ENCODE results near the gene PTPRN2.

Gene PTPRN2

GRCh38 chr7:158576050-158576762 lies 11.4 kb downstream of the PTPRN2 start:
- no peak for DNase-seq (ENCODE audit: low spot score)

GRCh38 chr7:158574308-158575036 lies 13.2 kb downstream of the PTPRN2 start:
- DNase-seq (ENCODE audit: low spot score) = no peak

- DNase-seq (ENCODE audit: low spot score) = no peak
Measured at GRCh38 chr7:158573310-158573709, 14.3 kb downstream of the PTPRN2 start.

- no peak for DNase-seq (ENCODE audit: low spot score)
Measured at GRCh38 chr7:158572000-158572828, 15.4 kb downstream of the PTPRN2 start.

DNA sequence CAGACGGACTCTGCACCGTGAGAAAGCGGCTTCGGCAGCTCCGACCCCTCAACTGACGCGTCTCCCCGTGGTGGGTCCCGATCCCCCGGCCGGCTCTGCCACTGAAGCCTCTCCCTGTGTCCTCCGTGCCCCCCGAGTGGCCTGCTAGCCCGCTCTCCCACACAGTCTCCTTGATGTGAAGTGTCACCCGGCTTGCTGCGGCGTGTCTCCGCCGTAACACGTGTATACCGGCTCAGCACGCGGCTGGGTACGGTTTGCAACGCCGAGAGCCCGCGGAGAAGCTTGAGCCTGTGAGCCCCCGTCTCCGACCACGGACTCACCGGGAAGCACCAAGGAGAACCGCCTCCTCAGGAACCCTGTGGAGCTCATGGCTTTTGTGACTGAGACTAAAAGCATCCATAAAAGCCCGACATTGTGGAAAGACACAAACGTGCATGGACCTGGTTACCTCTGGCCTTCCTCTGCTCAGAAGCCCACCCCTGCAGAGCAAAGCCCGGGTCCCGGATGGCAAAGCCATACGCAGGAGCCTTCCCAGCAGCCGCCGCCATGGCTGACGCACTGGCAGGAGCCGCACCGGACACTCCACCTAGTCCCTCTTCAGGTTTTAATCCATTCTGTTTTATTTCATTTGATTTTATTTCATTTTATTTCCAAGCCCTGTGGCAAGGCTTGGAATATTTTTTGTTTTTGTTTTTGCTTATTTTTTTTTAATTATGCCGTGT lies 17.0 kb downstream of the PTPRN2 start:
- no peak for DNase-seq (ENCODE audit: low spot score)

GRCh38 chr7:158569858-158570323 lies 17.7 kb downstream of the PTPRN2 start:
- no peak for DNase-seq (ENCODE audit: low spot score)

- DNase-seq (ENCODE audit: low spot score) = no peak
Measured at GRCh38 chr7:158568974-158569857, 18.4 kb downstream of the PTPRN2 start.

DNA sequence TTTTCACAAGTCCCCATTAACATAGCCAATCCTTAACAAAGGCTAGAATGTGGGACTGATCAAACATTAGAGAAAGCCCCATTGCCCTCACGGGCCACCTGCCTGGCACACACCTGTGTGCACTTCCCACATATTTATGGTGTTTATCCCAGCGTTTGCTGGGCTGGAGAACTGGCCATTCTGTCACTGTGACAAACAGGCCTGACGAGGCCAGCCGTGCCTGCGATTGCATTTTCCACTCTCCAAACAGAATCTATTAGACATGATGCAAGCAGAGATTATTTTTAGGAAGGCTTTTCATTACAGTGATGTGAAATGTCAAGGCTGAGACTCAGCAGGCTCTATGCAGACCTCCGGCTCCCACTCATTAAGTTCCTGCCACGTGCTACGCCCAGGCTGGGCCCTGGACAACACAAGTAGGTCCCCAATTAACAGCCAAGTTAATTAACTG lies 20.4 kb downstream of the PTPRN2 start:
- no peak for DNase-seq (ENCODE audit: low spot score)

- DNase-seq (ENCODE audit: low spot score) = no peak
Measured at GRCh38 chr7:158564663-158565035, 23.0 kb downstream of the PTPRN2 start.

DNA sequence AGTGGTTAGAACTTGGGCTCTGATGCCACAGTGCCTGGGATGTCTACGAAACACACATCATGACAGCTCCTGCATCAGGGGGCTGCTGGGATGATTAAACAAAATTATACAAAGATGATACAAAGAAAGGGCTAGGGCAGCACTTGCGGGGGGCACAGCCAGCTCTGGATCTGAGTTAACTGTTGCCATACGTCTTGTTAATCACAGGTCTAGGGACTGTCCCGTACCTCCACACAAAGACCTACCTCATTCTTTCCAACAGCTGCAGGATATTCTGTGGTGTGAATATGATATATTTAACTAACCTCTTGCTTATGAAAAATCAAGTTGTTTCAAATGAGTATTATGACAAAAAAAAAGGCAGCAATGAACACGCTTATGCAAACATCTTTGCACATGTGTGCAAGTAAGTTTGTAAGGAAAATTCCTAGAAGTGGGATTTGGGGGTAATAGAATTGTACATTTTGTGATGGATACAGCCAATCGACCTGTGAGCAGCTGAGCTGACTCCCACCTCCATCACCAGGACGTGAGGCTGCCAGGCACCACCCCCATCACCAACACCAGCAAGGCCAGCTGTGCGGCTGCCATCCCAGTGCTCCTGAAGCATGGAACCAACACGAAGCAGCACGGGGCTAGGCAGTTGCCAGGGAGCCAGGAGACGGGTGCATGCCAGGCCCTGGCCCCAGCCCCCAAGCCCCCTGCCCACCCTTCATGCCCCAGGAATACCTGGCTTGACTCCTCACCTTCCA lies 23.5 kb downstream of the PTPRN2 start:
- no peak for DNase-seq (ENCODE audit: low spot score)

GRCh38 chr7:158563051-158563450 lies 24.6 kb downstream of the PTPRN2 start:
- no peak for DNase-seq (ENCODE audit: low spot score)

DNA sequence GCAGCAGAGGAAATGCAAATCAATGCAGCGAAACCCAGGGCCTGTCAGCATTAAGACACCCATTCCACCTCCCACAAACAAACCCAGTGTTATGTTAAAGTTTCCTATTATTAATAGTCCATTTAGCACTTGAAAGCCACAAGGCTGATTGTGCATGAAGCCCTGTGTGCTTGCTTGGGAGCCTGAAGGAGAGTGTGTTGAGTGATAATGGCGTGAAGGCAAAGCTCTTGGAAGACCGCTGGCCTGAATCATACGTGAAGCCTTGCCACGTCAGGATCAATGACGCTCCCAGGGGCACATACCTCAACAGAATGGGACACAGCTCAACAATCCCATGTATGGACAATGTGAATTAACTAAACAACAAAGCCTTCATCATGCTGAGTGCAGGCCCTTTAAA lies 25.1 kb downstream of the PTPRN2 start:
- no peak for DNase-seq (ENCODE audit: low spot score)

- no peak for DNase-seq (ENCODE audit: low spot score)
Measured at GRCh38 chr7:158561659-158562058, 26.0 kb downstream of the PTPRN2 start.

DNA sequence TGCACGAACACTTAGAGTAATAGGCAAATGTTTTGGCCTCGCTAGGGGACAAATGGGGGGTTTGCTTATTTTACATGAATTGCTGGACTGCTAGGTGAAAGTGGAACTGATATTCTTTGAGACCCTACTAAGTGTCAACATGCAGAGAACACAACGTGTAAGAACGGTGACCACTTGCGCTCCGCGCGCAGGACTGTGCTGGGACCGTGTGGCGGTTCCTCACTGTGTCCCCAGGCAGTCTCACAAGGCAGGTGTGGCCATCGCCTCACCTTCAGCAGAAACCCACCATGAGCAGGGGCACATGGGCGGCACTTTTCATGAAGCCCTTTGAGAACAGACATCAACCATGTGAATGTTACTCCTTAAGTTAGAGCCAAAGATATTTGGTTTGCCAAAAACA lies 27.2 kb downstream of the PTPRN2 start:
- no peak for DNase-seq (ENCODE audit: low spot score)

- DNase-seq (ENCODE audit: low spot score) = no peak
Measured at GRCh38 chr7:158559356-158559755, 28.3 kb downstream of the PTPRN2 start.

DNA sequence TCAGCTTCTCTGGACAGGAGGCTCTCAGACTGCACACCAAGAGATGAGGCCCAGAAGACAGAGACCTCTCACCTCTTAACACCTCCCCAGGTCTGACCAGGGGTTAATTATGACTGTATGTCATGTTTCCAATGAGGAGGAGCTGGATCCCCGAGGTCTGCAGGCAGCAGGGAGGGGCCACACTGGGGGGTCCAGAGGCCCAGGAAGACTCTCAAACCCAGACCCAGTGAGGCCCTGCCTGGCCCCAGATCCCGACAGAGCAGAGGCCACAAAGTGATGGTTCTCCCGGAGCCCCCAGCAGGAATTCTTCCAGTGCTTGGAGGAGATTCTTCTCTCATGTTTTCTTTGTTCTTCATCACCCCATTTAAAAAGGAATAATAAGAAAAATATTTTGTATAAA lies 28.8 kb downstream of the PTPRN2 start:
- DNase-seq (ENCODE audit: low spot score) = no peak

DNA sequence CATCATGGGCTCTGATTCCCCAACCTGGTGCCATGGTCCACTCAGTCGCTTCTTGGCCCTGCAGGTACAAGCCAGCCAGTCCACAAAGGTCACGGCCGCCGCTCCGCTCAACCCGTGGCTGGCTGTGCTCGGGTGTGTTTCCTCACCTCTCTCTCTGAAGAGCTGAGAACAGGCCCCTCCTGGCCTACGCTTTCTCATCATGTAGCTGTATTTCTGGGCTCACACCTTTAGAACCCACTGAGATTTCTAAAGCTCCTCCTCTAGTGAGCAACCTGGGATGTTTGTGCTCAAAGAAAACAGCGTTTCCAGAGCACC lies 30.2 kb downstream of the PTPRN2 start:
- DNase-seq (ENCODE audit: low spot score) = no peak

DNA sequence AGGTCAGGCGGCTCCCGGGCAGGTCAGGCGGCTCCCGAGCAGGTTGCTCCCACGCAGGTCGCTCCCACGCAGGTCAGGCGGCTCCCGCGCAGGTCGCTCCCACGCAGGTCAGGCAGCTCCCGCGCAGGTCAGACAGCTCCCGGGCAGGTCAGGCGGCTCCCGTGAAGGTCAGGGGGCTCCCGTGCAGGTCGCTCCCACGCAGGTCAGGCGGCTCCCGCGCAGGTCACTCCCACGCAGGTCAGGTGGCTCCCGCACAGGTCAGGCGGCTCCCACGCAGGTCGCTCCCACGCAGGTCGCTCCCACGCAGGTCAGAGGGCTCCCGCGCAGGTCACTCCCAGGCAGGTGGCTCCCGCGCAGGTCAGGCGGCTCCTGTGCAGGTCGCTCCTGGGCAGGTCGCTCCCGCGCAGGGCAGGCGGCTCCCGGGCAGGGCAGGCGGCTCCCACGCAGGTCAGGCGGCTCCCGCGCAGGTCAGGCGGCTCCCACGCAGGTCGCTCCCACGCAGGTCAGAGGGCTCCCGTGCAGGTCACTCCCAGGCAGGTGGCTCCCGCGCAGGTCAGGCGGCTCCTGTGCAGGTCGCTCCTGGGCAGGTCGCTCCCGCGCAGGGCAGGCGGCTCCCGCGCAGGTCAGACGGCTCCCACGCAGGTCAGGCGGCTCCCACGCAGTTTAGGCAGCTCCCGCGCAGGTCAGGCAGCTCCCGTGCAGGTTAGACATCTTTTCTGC lies 30.7 kb downstream of the PTPRN2 start:
- no peak for DNase-seq (ENCODE audit: low spot score)

DNA sequence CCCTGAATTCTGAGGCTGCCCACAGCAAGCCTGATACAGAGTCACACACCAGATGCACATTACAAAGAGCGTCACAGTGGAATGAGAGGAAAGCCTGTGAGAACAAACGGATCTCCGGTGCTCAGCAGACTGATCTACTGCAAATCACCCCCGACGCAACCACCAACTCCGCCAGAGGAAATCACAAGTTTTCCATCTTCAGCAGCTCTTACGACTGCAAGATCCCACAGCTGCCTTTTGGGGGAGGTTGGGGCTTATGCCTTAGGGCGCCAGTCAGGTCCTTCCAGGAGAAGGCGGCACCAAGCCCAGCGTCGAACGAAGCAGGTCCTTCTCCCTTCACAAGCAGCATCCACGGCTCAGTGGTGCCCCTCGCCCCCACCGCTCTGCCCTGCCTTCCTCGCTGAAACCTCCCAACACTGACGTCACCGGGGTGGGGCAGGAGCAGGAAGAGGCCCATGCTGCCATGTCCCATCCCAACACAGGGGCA lies 32.5 kb downstream of the PTPRN2 start:
- no peak for DNase-seq (ENCODE audit: low spot score)
